Measurements from ENCODE around the gene SEC16B.

SEC16B gene

DNA sequence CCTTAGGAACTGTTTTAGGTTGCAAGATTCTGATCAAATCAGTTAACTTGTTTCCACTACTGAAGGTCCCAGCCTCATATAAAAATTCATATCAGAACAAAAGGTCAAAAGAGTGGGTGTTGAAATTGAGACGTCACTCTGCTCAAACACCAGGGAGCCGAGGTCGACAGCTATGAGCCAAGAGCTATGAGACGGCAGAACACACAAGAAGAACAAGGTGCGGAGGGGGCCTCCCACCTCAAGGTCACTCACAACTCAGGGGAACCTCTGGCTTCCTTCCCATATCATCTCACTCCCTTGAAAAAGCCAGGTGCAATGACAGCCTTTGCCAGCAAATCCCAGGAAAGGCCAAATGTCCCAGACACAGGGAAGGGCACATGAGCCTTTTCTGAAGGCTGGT is 749 bp downstream of the SEC16B start:
- CTCF ChIA-PET = no interaction called here
- no peak overlapping the region for H3K27ac ChIP-seq
- DNase-seq (ENCODE audit: low spot score) = no peak
- TF ChIP-seq, protein P1, sequence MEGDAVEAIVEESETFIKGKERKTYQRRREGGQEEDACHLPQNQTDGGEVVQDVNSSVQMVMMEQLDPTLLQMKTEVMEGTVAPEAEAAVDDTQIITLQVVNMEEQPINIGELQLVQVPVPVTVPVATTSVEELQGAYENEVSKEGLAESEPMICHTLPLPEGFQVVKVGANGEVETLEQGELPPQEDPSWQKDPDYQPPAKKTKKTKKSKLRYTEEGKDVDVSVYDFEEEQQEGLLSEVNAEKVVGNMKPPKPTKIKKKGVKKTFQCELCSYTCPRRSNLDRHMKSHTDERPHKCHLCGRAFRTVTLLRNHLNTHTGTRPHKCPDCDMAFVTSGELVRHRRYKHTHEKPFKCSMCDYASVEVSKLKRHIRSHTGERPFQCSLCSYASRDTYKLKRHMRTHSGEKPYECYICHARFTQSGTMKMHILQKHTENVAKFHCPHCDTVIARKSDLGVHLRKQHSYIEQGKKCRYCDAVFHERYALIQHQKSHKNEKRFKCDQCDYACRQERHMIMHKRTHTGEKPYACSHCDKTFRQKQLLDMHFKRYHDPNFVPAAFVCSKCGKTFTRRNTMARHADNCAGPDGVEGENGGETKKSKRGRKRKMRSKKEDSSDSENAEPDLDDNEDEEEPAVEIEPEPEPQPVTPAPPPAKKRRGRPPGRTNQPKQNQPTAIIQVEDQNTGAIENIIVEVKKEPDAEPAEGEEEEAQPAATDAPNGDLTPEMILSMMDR (conservative IDR thresholded peaks at IDR 0.05; ENCODE audit: low read depth) = no peak
- POLR2A ChIA-PET (ENCODE audit: low non-redundant PET) = no interaction called here

DNA sequence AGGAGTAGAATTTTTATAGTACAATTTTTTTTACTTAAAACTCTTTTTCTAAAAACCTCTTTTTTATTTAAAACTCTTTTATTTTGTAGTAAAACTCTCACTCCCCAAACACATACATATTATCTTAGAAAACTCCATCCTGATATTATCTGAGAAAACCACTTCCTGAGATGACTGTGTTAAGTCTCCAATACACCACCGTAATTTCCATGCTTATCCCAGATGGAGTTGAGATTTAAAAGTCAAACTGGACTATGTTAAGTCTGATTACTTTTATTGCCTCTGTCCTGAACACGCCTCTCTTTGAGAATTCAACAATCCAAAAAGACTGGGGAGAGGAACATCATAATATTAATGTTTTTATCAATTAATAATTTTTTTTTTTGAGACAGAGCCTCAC is 3.7 kb downstream of the SEC16B start:
- CTCF ChIA-PET = interaction anchor here (0.5 kb wide), 1 partner anchor 306 kb away, joined by 5 read pairs; no protein-coding TSS in a partner anchor

DNA sequence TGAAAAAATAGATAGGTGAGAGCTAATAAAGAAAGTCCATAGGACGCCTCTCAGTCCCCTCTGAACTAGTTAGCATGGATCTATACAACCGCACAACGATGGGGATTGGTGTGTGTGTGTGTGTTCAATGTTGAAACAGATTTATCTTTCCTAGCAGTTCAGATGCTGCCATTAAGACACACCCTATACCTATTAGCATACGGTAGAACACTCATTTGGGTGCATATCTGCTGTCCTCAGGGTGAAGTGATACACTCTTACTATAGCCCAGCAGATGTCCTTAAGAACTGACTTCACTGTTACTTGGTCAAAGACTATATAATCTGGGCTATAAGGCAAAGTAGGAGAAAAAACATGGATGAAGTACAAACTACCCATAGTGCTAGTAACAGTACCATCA is 4.6 kb downstream of the SEC16B start:
- H3K27ac ChIP-seq = no peak overlapping the region
- DNase-seq (ENCODE audit: low spot score) = no peak
- CTCF ChIA-PET = no interaction called here
- POLR2A ChIA-PET (ENCODE audit: low non-redundant PET) = no interaction called here
- TF ChIP-seq, protein P1 (conservative IDR thresholded peaks at IDR 0.05; ENCODE audit: low read depth) = no peak

More for the DNA sequence above, 3.7 kb downstream of the SEC16B start:
- POLR2A ChIA-PET (ENCODE audit: low non-redundant PET) = no interaction called here
- DNase-seq (ENCODE audit: low spot score) = no peak
- H3K27ac ChIP-seq = no peak overlapping the region
- TF ChIP-seq, protein P1 (conservative IDR thresholded peaks at IDR 0.05; ENCODE audit: low read depth) = no peak

DNA sequence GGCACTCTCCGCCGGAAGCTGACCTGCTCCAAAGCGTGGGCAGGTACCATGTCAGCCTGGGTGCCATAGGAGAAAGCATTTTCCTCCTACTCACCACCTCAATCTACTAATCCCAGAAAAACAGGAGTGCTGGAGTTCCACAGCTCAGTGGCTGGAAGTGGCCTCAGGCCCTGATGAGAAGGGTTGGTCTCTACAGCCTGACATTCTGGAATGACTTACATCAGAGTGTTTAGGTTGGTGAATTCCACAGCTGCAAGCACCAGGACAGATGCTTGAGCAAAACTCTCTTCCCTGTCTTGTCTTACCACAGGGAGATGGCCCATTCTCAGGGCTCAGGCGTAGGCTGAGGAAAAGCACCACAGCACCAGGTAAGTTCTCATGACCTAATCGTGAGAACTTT is 5.5 kb downstream of the SEC16B start:
- CTCF ChIA-PET = no interaction called here
- no peak for DNase-seq (ENCODE audit: low spot score)
- TF ChIP-seq, protein P1 (conservative IDR thresholded peaks at IDR 0.05; ENCODE audit: low read depth) = no peak
- POLR2A ChIA-PET (ENCODE audit: low non-redundant PET) = no interaction called here
- no peak overlapping the region for H3K27ac ChIP-seq

DNA sequence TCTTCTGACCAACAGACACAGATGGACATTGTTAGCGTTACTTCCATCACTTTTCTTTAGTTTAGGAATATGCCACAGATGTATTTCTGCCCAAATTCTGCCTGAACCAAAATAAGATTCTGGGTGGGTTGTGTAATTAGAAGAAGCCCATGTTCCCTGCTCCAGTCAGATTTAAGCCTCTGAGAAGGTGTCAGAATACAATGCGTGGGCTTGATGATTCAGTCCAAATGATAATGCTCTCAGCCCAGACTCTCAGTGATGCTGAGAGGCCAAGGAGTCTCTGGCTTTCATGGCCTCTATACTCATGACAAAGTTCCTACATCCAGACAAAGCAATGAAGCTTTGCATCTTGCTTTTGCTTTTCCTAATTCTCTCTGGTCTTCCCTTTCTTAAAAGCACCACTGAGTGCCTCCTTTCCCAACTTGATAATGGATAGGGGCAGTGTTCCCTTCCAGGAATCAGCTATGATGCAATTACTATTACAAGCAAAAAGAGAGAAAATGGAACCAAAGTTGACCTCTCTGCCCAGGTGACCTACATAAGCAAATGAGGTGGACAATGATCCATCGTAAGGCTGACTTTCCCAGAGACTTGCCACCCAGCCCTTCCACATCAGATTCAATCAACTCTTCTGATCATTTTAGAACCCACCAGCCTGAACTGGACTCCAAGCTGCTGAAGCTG is 8.8 kb downstream of the SEC16B start:
- no peak for DNase-seq (ENCODE audit: low spot score)
- POLR2A ChIA-PET (ENCODE audit: low non-redundant PET) = no interaction called here
- CTCF ChIA-PET = no interaction called here
- H3K27ac ChIP-seq = no peak overlapping the region
- TF ChIP-seq, protein P1 (conservative IDR thresholded peaks at IDR 0.05; ENCODE audit: low read depth) = no peak

DNA sequence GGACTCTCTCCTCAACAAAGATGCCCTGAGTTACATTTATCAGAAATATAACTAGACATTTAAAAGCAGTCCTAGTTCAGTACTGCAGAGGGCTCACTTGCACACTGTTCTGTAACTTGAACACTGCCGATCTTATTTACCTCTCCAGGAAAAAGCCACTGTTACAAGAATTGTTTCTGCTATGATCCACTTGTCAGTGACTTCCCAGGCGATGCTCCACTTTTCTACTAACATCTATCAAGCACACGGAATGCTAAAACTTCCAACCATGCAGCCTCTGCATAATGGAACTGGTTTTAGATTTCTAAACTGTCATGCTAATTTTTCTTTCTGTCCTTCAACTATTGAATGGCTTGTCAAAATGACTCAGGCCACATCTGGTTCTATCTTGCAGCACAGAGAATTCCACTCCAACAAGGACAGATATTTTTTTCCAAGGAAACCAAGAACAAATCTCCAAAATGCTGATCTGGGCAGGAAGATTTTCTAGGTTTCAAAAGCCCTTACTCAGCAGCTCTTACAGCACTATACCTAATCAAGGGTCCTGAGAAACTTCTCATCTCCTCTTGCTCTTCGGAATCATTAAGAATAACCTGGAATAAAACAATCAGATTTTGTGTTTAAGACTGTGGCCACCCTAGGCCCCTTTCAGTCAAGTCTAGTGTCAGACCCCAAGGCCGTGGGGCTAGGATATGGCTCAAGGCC is 9.9 kb downstream of the SEC16B start:
- no peak overlapping the region for H3K27ac ChIP-seq
- ChIA-PET POLR2A (ENCODE audit: low non-redundant PET) (no interaction called here), CTCF (interaction anchor here (0.6 kb wide), 1 partner anchor 1151 kb away, joined by 5 read pairs; no protein-coding TSS in a partner anchor)
- TF ChIP-seq, protein P1 (conservative IDR thresholded peaks at IDR 0.05; ENCODE audit: low read depth) = peak; percentile 48
- peak; percentile 54 for DNase-seq (ENCODE audit: low spot score)

All from RWPE1 (cell line).